Measurements from ENCODE around the gene KRT4. TPM values are rescaled to one million over a fixed set of nuclear protein-coding genes. Genes with fewer than 3 reads are reported as not detected.

The KRT4 gene
- total RNA-seq, 2 experiments from 2014 or later = not detected

DNA sequence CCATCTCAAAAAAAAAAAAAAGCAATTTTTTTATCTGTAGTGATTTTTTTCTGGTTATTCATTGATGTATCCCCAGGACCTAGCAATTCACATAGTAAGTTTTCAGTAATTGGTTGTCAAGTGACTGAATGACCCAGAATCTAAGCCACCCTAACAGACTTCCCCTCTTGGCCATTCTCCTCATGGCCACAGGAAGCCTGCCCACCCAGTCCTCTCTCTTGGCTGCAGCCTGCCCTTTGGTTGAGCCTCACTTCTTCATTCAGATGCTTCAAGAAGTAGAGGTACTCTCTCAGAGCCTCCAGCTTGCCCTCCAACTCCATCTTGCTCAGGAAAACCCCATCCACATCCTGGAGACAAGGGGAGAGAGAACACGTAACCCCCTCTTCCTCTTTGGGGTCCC lies 32.0 kb upstream of the KRT4 start:
- no peak overlapping the region for H3K27ac ChIP-seq (ENCODE audit: low read depth in 1 of 2, low read length in 2 of 2)
- H3K4me1 ChIP-seq (ENCODE audit: insufficient read depth, low read length) = no peaks in the 10 kb centered on the region
- Mint-ChIP-seq H3K9me3 (no peaks in the 10 kb centered on the region), H3K36me3 (ENCODE audit: low read depth) (no peaks in the 10 kb centered on the region), H3K27ac (no peak overlapping the region), H3K4me1 (ENCODE audit: low read depth) (peaks cover 5% of the 10 kb centered on the region), H3K27me3 (peaks cover 6% of the 10 kb centered on the region), H3K4me3 (no peak overlapping the region)
- intact Hi-C loops (cut with DNase I, micrococcal nuclease) = no loop called here
- ChIA-PET POLR2A (no interaction called here), CTCF (no interaction called here)
- no peaks in the 10 kb centered on the region for H3K36me3 ChIP-seq (ENCODE audit: insufficient read depth, low read length)
- ATAC-seq (ENCODE audit: poor library complexity) = no peak
- TF ChIP-seq, protein P1, sequence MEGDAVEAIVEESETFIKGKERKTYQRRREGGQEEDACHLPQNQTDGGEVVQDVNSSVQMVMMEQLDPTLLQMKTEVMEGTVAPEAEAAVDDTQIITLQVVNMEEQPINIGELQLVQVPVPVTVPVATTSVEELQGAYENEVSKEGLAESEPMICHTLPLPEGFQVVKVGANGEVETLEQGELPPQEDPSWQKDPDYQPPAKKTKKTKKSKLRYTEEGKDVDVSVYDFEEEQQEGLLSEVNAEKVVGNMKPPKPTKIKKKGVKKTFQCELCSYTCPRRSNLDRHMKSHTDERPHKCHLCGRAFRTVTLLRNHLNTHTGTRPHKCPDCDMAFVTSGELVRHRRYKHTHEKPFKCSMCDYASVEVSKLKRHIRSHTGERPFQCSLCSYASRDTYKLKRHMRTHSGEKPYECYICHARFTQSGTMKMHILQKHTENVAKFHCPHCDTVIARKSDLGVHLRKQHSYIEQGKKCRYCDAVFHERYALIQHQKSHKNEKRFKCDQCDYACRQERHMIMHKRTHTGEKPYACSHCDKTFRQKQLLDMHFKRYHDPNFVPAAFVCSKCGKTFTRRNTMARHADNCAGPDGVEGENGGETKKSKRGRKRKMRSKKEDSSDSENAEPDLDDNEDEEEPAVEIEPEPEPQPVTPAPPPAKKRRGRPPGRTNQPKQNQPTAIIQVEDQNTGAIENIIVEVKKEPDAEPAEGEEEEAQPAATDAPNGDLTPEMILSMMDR (IDR thresholded peaks at IDR 0.05) = no peak
- H3K27me3 ChIP-seq (ENCODE audit: control insufficient read depth in 1 of 2, insufficient read depth in 2 of 2, low read length in 2 of 2) = peaks cover 0 to 3% of the 10 kb centered on the region in 2 experiments
- no peak for DNase-seq
- H3K9me3 ChIP-seq (ENCODE audit: control insufficient read depth in 1 of 2, insufficient read depth in 1 of 2, low read length in 2 of 2) = no peaks in the 10 kb centered on the region
- no peak overlapping the region for H3K4me3 ChIP-seq (ENCODE audit: low read length)

DNA sequence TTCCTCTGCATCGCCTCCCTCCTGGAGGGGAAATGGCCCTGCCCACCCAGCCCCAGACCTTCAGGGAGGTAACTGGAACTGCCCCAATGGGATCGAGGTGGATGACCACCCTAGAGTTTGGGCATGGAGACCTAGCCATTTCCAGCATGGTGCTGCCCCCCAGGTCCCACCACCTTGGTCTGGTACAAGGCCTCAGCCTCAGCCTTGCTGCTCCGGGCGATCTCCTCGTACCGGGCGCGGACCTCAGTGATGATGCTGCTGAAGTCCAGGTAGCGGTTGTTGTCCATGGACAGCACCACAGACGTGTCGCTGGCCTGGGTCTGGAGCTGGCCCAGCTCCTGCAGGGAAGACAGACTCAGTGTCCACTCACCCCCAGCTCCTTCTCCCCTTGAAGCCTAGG lies 30.5 kb upstream of the KRT4 start:
- intact Hi-C loops (cut with DNase I, micrococcal nuclease) = no loop called here
- DNase-seq = no peak
- H3K27ac ChIP-seq (ENCODE audit: low read depth in 1 of 2, low read length in 2 of 2) = no peak overlapping the region
- Mint-ChIP-seq H3K9me3 (no peaks in the 10 kb centered on the region), H3K4me1 (ENCODE audit: low read depth) (peaks cover 5% of the 10 kb centered on the region), H3K27ac (no peak overlapping the region), H3K4me3 (no peak overlapping the region), H3K27me3 (peaks cover 6% of the 10 kb centered on the region), H3K36me3 (ENCODE audit: low read depth) (no peaks in the 10 kb centered on the region)
- H3K4me3 ChIP-seq (ENCODE audit: low read length) = no peak overlapping the region
- H3K27me3 ChIP-seq (ENCODE audit: control insufficient read depth in 1 of 2, insufficient read depth in 2 of 2, low read length in 2 of 2) = peaks cover 0 to 3% of the 10 kb centered on the region in 2 experiments
- H3K9me3 ChIP-seq (ENCODE audit: control insufficient read depth in 1 of 2, insufficient read depth in 1 of 2, low read length in 2 of 2) = no peaks in the 10 kb centered on the region
- TF ChIP-seq, protein P1 (IDR thresholded peaks at IDR 0.05) = no peak
- ChIA-PET POLR2A (no interaction called here), CTCF (no interaction called here)
- H3K4me1 ChIP-seq (ENCODE audit: insufficient read depth, low read length) = no peaks in the 10 kb centered on the region
- ATAC-seq (ENCODE audit: poor library complexity) = no peak
- no peaks in the 10 kb centered on the region for H3K36me3 ChIP-seq (ENCODE audit: insufficient read depth, low read length)

DNA sequence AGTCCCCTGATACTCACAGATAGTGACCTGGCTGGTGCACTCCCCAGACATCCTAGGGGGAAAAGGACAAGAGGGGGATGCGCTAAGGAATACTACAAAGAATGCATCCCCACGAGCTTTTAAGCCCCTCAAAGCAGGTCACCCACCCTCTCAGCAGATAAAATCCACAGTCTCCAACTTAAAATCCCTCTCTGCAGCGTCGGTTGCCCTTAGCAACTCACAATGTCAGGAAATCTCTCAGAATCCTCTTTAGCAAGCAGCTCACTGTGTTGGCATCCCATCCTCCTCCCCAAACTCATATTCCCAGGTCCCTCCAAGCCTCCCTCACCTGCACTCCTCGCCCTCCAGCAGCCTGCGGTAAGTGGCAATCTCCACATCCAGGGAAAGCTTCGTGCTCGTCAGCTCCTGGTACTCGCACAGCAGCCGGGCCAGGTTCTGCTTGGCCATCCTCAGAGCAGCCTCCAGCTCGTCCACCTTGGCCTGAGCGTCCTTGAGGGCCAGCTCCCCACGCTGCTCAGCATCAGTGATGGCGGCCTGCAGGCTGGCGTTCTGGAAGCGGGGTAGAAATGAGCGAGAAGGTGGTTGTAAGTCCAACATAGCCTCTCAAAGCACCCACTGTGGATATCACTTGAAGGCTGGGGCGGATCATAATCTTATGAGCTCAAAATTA lies 25.7 kb upstream of the KRT4 start:
- DNase-seq = no peak
- no peak for ATAC-seq (ENCODE audit: poor library complexity)
- POLR2A ChIA-PET = no interaction called here

More for the DNA sequence above, 25.7 kb upstream of the KRT4 start:
- Mint-ChIP-seq H3K27ac (no peak overlapping the region), H3K9me3 (no peaks in the 10 kb centered on the region), H3K4me1 (ENCODE audit: low read depth) (peaks cover 23% of the 10 kb centered on the region), H3K4me3 (no peak overlapping the region), H3K27me3 (peaks cover 9% of the 10 kb centered on the region), H3K36me3 (ENCODE audit: low read depth) (no peaks in the 10 kb centered on the region)
- Histone ChIP-seq H3K27ac (ENCODE audit: low read depth in 1 of 2, low read length in 2 of 2) (no peak overlapping the region), H3K27me3 (ENCODE audit: control insufficient read depth in 1 of 2, insufficient read depth in 2 of 2, low read length in 2 of 2) (no peaks in the 10 kb centered on the region), H3K36me3 (ENCODE audit: insufficient read depth, low read length) (no peaks in the 10 kb centered on the region), H3K9me3 (ENCODE audit: control insufficient read depth in 1 of 2, insufficient read depth in 1 of 2, low read length in 2 of 2) (no peaks in the 10 kb centered on the region), H3K4me3 (ENCODE audit: low read length) (no peak overlapping the region), H3K4me1 (ENCODE audit: insufficient read depth, low read length) (peaks cover 8% of the 10 kb centered on the region)
- intact Hi-C loops (cut with DNase I, micrococcal nuclease) = no loop called here
- CTCF ChIA-PET = no interaction called here
- TF ChIP-seq, protein P1 (IDR thresholded peaks at IDR 0.05) = no peak
